Rectal smooth muscle tissue (tissue), 1 donor: ENCODE data around the gene APCDD1.
A peak's percentile ranks its signal among the peaks of the same experiment; 100 is the strongest.

Experiments used
- H3K27ac ChIP-seq: one replicate; pipeline ENCODE4 v1.7.0; 2013; ENCODE audit warnings: low read depth, low read length, inconsistent platforms
- H3K27me3 ChIP-seq: one replicate; pipeline ENCODE4 v1.7.0; 2013; ENCODE audit warnings: low read length; ENCODE audit not compliant: control insufficient read depth, insufficient read depth
- H3K36me3 ChIP-seq: one replicate; pipeline ENCODE4 v1.7.0; 2013; ENCODE audit warnings: low read length; ENCODE audit not compliant: control insufficient read depth, insufficient read depth
- H3K4me1 ChIP-seq: one replicate; pipeline ENCODE4 v1.7.0; 2013; ENCODE audit warnings: low read length; ENCODE audit not compliant: control insufficient read depth, insufficient read depth
- H3K4me3 ChIP-seq: one replicate; pipeline ENCODE4 v1.7.0; 2013; ENCODE audit warnings: low read length
- H3K9ac ChIP-seq: one replicate; pipeline ENCODE4 v1.7.0; 2013; ENCODE audit warnings: low read length

The APCDD1 gene

GRCh38 chr18:10453806-10454680, at the start of gene APCDD1:
Gene APCDD1 (plus strand): TSS chr18:10454635. CDS start chr18:10454982, 347 bp downstream.
- Histone ChIP-seq H3K36me3 (no peaks in the 10 kb centered on the region), H3K27me3 (peaks cover 12% of the 10 kb centered on the region), H3K4me3 (peak within 1 kb of the TSS; percentile 69), H3K4me1 (peaks cover 6% of the 10 kb centered on the region), H3K9ac (peak within 1 kb of the TSS; percentile 36), H3K27ac (peak within 1 kb of the TSS; percentile 68)

GRCh38 chr18:10405014-10405493, 49.4 kb upstream of the APCDD1 start:
- no peaks in the 10 kb centered on the region for H3K27me3 ChIP-seq
- H3K36me3 ChIP-seq, result no peaks in the 10 kb centered on the region
- H3K27ac ChIP-seq, result no peak overlapping the region
- no peaks in the 10 kb centered on the region for H3K4me1 ChIP-seq
- H3K4me3 ChIP-seq, result no peak overlapping the region
- no peak overlapping the region for H3K9ac ChIP-seq

GRCh38 chr18:10405816-10406663, 48.4 kb upstream of the APCDD1 start:
- Histone ChIP-seq H3K36me3 (no peaks in the 10 kb centered on the region), H3K9ac (no peak overlapping the region), H3K27me3 (no peaks in the 10 kb centered on the region), H3K4me1 (no peaks in the 10 kb centered on the region), H3K27ac (no peak overlapping the region), H3K4me3 (no peak overlapping the region)

GRCh38 chr18:10408131-10408530, 46.3 kb upstream of the APCDD1 start:
- Histone ChIP-seq H3K36me3 (no peaks in the 10 kb centered on the region), H3K9ac (no peak overlapping the region), H3K4me3 (no peak overlapping the region), H3K4me1 (no peaks in the 10 kb centered on the region), H3K27ac (no peak overlapping the region), H3K27me3 (no peaks in the 10 kb centered on the region)

- no peak overlapping the region for H3K27ac ChIP-seq
- H3K36me3 ChIP-seq, result no peaks in the 10 kb centered on the region
- H3K9ac ChIP-seq, result no peak overlapping the region
- H3K4me1 ChIP-seq, result no peaks in the 10 kb centered on the region
- no peak overlapping the region for H3K4me3 ChIP-seq
- H3K27me3 ChIP-seq, result no peaks in the 10 kb centered on the region
Observed at GRCh38 chr18:10409041-10409440, 45.4 kb upstream of the APCDD1 start.

GRCh38 chr18:10410472-10411308, 43.7 kb upstream of the APCDD1 start:
- H3K4me3 ChIP-seq, result no peak overlapping the region
- H3K36me3 ChIP-seq, result no peaks in the 10 kb centered on the region
- H3K4me1 ChIP-seq, result no peaks in the 10 kb centered on the region
- no peaks in the 10 kb centered on the region for H3K27me3 ChIP-seq
- no peak overlapping the region for H3K27ac ChIP-seq
- no peak overlapping the region for H3K9ac ChIP-seq

- no peak overlapping the region for H3K27ac ChIP-seq
- H3K4me3 ChIP-seq, result no peak overlapping the region
- H3K36me3 ChIP-seq, result no peaks in the 10 kb centered on the region
- no peak overlapping the region for H3K9ac ChIP-seq
- H3K4me1 ChIP-seq, result no peaks in the 10 kb centered on the region
- H3K27me3 ChIP-seq, result no peaks in the 10 kb centered on the region
Observed at GRCh38 chr18:10412933-10413332, 41.5 kb upstream of the APCDD1 start.

GRCh38 chr18:10413722-10414121, 40.7 kb upstream of the APCDD1 start:
- no peak overlapping the region for H3K27ac ChIP-seq

GRCh38 chr18:10414293-10414842, 40.1 kb upstream of the APCDD1 start:
- no peaks in the 10 kb centered on the region for H3K36me3 ChIP-seq
- H3K27ac ChIP-seq, result no peak overlapping the region
- no peaks in the 10 kb centered on the region for H3K4me1 ChIP-seq
- no peak overlapping the region for H3K9ac ChIP-seq
- no peak overlapping the region for H3K4me3 ChIP-seq
- no peaks in the 10 kb centered on the region for H3K27me3 ChIP-seq

More at GRCh38 chr18:10413722-10414121, 40.7 kb upstream of the APCDD1 start:
- Histone ChIP-seq H3K36me3 (no peaks in the 10 kb centered on the region), H3K4me1 (no peaks in the 10 kb centered on the region), H3K27me3 (no peaks in the 10 kb centered on the region), H3K9ac (no peak overlapping the region), H3K4me3 (no peak overlapping the region)

GRCh38 chr18:10416065-10416464, 38.4 kb upstream of the APCDD1 start:
- no peaks in the 10 kb centered on the region for H3K36me3 ChIP-seq
- no peak overlapping the region for H3K27ac ChIP-seq
- H3K27me3 ChIP-seq, result no peaks in the 10 kb centered on the region
- no peaks in the 10 kb centered on the region for H3K4me1 ChIP-seq
- no peak overlapping the region for H3K9ac ChIP-seq
- H3K4me3 ChIP-seq, result no peak overlapping the region

- H3K36me3 ChIP-seq, result no peaks in the 10 kb centered on the region
- H3K27ac ChIP-seq, result no peak overlapping the region
- no peak overlapping the region for H3K4me3 ChIP-seq
- no peaks in the 10 kb centered on the region for H3K27me3 ChIP-seq
- H3K4me1 ChIP-seq, result no peaks in the 10 kb centered on the region
- H3K9ac ChIP-seq, result no peak overlapping the region
Observed at GRCh38 chr18:10417191-10417590, 37.2 kb upstream of the APCDD1 start.
